ENCODE results near the gene DNAJC30.
A peak's percentile ranks its signal among the peaks of the same experiment; 100 is the strongest.

Gene DNAJC30

DNA sequence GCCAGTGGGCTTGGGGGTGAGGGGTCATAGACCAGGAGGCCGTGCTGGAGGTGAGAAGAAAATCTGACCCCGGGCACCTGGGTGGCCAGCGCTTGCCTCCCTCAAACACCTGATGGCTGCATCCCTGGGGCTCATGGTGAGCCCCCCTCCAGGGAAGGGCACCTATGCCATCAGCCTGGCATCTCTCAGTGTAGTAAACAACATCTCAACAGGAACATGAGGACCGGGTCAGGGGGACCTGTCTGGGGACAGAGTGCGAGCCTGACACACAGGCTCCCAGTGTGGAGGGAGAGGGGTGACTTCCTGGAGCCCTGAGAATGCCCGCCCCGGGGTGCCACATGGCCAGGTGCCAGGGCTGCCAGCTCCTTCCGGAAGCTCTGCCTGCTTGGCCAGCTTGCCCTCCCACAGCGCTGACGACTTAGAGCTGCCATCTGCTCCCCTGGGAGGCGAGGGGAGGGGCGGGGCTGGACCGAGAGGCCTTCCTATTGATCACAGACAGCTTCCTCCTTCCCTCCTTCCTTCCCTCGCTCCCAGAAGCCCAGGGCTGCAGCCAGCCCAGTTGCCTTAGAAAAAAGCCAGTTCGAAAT, 23.9 kb upstream of the DNAJC30 start:
- no peak for DNase-seq

DNA sequence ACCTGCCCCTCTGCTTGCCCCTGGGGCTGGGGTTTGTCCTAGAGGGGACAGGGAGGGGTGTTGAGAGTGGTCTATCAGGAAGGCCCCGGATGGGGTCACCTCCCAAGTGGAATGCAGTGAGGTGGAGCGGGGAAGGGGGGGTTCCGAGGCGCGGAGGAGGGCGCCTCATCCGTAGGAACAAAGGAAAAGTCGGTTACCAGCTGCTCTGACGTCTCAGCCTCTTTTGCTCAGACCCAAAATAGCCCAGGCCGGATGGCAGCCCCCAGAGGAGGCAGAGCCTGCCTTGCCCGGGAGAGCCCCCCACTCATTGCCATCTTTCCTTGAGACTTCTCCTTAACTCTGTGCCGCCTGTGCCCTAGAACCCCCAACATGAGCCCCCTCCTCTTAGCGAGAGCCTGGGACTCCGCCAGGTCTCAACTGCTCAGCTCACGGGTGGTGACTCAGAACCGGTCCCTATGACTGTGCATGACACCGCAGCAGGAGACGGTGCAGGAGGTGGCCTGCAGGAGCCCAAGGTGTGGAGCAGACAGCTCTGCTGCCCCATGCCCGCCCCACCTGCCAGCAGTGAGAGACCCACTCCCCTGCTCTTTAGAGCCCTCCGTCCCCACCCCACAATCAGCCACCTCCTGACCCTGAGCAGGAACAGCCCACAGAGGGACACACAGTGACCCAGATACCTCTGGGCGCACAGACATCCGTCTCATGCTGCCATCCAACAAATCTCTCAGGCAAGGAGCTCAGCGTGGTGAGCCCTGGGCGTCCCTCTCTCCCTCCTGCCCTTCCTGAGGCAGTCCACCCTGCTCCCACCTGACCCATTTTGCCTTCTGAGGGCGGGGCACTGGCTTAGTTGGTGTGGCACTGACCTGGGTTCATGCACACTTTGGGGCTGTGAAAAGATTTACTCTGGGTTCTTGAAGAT, 23.1 kb upstream of the DNAJC30 start:
- peak; percentile 62 for DNase-seq

DNA sequence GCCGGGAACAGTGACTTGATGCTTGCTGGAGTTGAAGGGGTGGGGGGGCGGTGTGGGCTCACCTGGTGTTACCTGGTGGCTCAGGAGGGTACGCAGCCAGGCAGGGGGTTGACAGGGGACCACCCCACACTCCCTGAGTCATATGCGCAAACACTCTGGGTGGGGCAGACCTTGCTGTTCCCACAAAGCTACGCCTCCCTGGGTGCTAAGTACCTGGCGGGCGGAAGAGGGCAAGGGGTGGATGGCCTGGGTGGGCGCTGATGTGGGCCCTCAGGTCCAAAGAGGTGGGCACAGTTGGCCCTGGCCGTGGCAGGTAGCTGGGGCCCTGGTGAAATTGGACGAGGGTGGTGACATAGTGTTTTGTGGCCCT, 22.3 kb upstream of the DNAJC30 start:
- no peak for DNase-seq

DNA sequence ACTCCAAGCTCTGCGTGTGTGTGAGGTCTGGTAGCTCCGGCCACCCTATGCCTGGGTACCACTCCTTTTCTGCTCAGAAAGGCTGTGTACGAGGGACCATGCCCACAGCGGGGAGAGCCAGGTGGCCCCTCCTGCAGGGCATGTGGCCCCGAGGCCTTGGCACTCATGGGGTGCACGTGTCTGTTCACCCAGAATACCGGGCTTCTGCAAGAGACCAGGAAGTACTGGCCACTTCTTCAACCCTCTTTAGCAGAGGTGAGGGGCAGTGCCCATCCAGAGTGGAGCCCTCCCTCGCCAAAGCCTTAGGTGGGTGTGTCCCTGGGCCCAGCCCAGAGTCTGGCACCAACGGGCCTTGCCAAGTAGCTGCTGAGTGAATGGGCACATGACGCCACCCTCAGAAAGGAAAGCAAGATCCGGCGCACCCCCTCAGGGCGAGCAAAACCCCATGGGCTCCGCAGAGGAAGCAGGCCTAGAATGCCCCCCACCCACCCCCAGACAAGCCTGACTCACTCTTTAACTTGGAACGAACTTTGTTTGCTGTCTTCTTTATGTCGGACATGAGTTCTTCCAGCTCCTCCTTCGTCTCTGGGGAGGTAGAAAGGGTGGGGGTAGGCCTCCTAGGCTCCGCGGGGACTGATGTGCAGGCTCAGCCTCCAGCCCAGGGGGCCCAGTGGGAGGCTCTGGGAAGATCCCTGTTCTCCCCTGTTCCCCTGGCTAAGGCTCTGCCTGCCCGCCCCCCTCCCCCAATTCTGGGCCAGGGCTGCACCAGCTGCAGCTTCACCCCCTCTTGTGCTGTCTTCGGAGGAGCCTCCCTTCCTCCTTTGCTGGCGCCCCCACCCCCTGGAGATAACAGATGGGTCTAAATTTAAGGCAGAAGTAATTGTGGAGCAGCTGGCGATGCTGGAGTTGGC, 21.6 kb upstream of the DNAJC30 start:
- no peak for DNase-seq

DNA sequence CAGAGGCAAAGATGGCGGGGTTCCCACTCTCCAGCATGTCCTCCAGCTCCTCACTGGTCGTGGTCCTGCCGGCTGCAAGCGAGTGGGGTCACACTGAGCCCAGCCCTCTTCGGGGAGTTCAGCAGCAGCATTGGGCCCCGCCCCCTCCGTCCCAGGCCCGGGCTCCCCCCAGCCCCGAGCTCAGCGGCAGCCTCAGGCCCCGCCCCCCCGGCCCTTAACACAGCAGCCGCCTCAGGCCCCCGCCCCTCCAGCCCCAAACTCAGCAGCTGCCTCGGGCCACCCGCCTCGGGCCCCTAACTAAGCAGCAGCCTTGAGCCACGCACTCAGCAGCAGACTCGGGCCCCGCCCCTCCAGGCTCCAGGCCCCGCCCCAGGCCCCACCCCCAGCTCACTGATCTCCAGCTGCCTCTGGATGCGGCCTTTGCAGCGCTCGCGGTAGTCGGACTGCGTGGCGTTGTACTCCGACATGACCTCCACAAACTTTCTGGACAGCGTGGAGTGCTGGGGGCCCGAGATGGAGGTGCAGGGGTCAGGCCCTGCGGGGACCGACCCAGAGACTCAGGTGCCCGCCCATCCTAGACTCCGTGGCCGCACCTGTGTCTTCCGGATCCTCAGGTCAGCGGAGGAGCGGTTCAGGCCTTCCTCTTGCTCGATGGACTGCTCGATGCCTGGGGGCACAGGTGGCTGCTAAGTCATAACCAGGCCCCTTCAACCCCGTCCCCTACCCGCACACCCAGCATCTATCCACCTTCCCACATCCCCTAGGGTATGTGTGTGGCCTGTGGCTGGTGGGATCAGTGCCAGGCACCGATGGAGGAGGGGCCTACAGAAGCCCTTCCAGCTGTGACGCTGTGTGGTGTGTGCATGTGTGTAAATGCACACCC, 20.7 kb upstream of the DNAJC30 start:
- peak; percentile 61 for DNase-seq

DNA sequence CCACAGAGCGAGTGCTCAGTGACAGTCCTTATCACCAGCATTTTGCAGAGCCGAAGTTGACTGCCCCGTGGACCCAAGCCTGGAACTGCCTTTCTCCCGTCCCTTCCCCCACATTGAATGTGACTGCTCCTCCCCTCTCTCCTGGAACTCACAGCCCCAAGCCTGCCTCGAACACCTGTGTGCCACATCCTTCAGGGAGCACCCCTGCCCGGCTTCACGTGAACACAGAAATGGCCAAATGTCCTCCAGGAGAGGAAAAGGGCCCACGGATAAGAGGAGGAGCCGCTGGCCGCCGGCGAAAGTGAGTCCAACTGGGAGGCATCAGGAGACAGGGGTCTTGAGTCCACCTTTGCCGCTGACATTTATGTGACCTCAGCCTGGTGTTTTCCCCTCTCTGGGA, 20.0 kb upstream of the DNAJC30 start:
- no peak for DNase-seq

DNA sequence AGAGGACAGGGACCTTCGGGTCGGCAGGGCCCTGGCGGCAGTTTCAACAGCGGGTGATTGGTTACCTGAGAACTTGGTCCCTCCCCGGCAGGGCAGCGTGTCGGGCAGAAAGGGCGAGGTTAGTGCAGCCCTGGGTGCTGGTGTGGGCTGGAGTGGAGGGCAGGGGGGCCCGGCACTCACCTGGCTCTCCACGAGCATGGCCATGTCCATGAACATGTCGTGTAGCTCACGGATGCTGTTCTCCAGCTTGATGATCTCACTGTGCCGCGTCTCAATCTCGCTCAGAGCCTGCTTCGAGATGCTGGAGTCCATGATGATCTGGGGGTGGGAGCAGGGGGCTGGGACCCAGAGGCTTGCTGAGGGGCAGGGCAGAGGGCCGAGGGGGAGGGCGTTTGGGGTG, 19.4 kb upstream of the DNAJC30 start:
- no peak for DNase-seq

DNA sequence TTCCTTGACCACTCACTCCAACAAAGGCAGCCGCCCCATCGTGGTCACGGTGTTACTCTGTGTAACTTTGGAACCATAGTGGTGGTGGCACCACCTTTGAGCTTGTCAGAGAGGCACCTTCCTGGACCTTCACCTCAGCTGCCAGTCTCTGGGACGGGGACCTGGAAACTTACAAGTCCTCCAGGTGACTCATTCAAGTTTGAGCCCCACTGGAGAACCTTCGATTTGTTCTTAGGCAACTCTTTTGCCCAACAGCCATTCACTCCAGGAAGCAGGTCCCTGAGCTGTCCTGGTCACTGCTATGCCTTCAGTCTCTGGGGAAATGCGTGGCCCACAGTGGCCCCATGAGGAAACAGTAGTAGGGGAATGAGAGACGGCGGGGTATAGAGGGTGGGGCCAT, 19.0 kb upstream of the DNAJC30 start:
- DNase-seq, result no peak

DNA sequence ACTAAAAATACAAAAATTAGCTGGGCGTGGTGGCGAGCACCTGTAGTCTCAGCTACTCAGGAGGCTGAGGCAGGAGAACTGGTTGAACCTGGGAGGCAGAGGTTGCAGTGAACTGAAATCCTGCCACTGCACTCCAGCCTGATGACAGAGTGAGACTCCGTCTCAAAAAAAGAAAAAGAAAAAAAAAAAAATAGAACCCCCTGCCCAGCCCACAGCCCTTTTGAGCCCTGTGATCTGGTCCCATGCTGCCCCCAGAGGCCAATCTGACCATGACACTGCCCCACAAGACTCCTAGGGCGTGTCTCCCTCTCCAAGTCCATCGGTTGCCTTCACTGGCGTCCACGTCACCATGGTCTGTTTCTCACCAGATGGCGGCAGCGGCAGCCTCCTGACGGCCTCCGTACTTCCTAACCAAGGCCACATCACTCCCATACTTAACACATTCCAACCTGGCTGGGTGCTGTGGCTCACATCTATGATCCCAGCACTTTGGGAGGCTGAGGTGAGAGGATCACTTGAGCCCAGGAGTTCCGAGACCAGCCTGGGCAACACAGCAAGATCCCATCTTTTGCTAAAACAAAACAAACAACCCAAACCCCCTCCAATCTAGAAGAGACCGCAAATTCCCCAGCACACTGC, 18.2 kb upstream of the DNAJC30 start:
- peak; percentile 56 for DNase-seq

DNA sequence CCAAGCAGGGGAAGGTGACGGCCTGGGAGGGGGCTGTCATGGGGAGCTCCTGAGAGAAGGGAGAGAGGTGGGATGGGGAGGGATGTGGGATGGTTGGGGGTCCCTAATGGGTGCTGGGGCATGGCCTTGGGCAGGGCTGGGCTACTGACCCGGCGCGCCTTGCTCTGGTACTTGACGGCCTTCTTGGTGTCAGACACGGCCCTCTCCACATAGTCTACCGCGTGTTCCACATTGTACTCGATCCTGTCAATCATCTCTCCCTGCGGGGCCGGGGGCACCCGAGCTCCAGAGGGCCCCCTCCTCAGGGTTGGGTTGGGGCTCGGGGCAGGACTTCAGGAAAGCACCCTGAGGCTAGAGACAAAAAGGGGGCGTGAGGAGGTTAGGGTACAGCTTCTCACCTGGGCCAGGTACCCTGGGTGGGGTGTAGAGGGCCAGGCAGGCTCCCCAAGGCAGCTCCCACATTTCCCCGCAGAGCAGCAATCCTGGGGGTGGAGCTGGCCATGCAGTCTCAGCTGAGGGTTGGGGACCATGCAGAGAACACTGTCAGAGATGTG, 17.4 kb upstream of the DNAJC30 start:
- no peak for DNase-seq

DNA sequence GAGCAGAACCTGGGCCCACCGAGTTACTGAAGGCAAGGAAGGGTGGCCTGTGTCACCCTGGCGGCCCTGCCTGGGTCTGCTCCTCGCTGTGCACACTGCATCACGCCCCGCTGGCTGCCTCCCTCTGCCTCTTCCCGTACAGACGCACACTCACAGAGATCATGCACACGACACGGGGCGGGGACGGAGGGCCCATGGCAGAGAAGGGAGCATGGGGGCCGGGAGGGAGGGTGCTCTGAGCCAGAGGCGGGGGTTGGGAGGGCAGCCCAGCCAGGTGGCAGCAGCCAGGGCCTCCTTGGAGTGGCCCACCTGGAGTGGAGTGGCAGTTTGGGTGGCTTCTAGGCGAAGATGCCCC, 16.8 kb upstream of the DNAJC30 start:
- DNase-seq, result no peak

DNA sequence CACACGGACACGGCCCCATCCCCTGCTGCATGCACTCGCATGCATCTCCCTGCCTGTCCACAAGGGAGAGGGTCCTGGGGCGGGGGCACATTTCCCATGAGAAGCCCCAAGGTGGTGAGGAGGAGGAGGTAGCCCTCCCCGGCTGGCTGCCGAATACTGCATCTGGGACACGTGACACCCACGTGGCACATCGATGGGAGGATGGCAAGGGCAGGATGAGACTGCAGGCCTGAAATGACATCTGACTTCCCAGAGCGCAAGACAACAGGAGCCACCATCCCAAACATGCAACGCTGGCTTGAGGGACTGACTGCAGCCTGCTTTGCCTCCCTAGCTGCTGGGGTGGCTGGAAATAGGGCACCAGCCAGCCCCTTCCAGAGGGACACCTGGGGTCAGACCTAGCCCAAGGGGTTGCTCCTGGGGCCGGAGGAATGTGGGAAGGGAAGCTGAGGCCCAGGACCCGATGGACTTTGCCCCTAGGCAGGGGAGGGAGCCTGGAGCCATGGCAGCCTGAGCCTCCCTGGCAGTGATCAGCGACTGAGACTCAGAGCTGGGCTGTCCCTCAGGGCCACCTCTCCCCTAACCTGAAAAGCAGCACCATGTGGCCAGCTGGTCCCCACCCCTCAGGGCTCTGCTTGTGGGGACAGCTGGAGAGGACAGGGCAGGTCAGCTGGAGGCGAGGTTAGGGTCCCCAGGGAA, 16.3 kb upstream of the DNAJC30 start:
- DNase-seq, result no peak

DNA sequence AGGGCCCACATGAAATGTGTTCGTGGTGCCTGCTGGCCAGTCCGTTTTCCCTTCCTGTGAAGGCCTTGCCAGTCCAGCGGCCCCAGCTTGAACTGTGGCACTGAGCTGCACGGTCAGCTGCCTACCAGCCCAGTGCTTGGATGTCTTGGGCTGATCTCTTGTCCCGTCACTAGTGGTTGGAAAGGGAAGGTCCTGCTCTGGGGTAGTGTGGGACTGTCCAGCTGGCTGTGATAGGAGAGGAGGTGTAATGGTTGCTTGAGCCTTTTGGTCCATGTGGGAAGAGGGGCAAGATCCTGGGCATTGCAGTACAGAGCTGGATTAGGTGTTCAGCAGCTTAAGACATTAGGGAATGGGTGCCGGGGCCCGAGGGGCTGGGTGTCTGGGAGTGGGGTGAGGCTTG, 15.2 kb upstream of the DNAJC30 start:
- no peak for DNase-seq

DNA sequence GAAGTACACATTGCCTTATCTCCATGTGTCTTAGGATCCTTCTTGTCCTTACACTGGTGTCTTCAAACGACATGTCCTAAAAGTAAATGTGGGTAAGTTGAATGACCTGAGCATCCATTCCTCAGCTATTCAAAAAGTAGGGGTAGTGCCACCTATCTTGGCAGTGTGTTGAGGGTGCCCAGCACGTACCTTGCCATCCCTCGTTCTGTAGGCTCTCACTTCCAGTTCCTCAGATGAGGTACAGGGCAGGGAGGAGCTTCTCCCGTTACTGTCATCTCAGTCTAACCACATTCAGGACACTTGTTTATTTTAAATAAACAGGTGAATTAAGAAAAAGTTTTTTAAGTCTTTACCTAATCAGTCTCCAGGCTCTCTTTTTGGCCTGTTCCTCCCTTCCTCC, 13.1 kb upstream of the DNAJC30 start:
- DNase-seq, result no peak

DNA sequence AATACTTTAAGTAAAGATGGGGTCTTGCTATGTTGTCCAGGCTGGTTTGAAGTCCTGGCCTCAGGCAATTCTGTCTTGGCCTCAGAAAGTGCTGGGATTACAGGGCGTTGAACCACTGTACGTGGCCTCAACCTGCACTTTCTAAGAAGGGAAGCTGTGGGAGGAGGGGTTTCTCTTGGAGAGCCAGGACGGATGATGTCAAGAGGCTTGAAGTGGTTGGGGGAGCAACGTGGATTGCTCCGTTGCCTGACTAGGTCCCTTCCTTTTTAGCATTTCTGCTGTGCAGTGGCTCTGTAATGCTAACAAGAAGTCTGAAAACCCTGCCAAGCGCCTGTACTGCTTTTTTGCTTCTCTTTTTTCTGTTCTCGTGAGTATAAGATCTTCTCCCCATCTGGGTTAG, 7.4 kb upstream of the DNAJC30 start:
- DNase-seq, result no peak

DNA sequence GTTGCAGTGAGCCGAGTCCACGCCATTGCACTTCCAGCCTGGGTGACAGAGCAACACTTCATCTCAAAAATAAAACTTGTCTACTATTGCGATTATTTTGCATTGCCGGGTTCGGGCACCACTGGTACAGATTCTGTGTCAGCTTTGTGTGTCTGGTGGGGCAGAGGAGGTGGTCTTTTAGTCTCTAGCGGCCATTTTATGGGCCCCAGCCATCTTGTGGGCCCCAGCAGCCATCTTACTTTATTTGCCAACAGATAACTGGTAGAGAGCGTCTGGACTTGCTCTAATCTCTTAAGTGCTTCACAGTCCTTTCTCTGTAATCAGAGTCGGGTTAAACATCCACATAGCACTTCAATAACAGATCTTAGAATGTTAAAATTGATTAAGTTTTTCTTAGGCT, 5.0 kb upstream of the DNAJC30 start:
- DNase-seq, result no peak

DNA sequence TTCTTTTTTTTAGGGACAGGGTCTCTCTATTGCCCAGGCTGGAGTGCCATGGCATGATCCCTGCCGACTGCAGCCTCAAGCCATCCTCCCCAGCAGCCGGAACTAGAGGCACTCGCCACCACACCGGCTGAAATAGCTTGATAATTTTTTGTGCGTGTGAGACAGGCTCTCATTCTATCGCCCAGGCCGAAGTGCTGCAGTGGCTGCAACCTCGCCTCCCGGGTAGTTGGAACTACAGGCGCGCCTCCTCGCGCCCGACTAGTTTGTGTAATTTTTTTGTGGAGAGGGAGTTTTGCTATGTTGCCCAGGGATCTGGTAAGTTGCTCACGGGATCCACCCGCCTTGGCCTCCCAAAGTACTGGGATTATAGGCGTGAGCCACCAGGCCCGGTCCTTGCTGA, 2.1 kb upstream of the DNAJC30 start:
- DNase-seq, result no peak

DNA sequence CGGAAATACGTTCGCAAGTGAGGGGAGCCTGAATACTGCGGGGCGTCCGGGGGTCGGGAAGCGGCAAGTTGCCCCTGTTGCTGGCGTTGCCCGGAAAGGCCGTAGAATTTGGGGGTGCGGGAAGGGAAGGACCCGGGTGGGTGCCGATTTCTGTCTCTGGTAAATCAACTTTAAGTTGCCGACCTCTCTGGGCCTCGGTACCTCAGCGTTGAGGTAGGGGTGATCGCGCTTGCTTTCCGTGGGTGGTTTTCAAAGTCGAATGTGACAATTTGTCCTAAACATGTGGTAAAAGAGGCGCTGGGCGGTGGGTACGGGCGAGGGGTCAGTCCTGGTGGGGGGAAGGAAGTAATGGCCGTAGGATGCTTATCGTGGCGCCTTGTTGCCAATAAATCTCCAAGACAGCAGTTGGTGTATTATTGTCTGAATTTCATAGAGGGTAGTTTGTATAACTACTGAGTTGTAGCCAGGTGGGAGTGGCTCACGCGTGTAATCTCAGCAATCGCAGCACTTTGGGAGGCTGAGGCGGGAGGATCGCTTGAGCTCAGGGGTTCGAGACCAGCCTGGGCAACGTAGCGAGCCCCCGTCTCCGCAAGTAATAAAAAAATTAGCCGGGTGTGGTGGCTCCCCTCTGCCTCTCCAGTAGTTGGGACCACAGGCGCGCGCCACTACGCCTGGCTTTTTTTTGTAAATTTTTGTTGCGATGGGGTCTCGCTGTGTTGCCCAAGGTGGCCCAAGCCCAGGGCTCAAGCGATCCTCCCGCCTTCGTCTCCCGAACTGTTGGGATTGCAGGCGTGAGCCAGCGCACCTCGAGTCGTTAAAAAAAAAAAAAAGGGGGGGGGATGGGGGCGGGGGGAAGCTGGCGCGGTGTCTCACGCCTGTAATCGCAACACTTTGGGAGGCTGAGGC, 788 bp upstream of the DNAJC30 start:
- DNase-seq, result no peak

DNA sequence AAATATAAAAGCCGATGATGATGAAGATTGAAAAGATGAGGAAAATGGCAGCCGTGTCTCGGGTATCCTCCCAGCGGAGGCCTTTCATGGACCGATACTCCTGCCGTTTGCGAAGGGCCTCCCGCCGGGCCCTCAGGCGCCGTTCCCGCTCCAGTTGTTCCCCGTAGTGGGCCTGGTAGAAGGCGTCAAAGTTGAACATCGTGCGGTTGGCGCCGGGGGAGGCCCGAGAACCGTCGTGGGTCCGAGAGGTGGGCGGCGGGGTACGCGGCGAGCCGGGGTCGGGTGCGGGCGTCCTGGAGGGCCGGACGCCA, 553 bp downstream of the DNAJC30 start:
- DNase-seq, result peak; percentile 43

DNA sequence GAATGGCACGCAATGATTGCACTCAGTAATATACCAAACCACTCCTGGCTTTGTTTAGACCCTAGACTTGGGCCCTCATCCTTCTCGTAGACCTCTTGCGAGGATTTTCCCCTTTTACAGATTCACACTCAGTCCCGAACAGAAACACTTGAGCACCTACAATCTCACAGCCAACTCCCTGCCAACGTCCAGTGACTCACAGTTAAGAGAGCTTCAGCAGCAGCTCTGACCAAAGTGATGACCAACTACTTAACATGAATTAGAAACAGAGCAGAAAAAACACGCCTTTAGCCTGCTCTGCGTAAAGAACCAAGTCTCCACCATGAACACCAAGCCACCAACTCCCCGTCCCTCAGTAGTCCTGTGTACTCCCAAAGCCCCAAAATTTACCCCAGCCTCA, 2.2 kb downstream of the DNAJC30 start:
- DNase-seq, result no peak

Measured in stimulated activated CD8-positive, alpha-beta memory T cell treated with anti-CD3 and anti-CD28 coated beads, Interleukin-4, amount 100 ng/mL, for 48 hours (primary cell).